Cerebellar cortex (tissue), 1 donor: Measurements from ENCODE around the gene WSCD1.

Experiments used
- DNase-seq: peaks from one replicate; pipeline ENCODE4 v3.0.0-alpha.2; 2015; ENCODE audit warnings: low spot score

WSCD1 gene

DNA sequence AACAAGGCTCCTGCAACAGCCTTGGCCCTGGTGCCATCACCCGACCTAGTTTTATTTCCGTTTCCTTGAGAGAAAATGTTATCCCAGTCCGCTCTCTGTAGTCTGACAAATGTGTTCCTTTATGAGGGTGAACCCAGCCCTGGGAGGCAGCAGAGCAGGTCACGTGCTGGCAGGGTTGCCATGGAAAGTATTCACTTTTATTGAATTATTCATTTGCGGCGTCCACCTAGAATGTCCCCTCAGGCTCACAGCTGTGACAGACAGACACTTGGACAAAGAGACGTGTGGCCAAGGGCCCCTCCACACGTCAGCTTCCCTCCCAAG lies 90.0 kb downstream of the WSCD1 start:
- no peak for DNase-seq

DNA sequence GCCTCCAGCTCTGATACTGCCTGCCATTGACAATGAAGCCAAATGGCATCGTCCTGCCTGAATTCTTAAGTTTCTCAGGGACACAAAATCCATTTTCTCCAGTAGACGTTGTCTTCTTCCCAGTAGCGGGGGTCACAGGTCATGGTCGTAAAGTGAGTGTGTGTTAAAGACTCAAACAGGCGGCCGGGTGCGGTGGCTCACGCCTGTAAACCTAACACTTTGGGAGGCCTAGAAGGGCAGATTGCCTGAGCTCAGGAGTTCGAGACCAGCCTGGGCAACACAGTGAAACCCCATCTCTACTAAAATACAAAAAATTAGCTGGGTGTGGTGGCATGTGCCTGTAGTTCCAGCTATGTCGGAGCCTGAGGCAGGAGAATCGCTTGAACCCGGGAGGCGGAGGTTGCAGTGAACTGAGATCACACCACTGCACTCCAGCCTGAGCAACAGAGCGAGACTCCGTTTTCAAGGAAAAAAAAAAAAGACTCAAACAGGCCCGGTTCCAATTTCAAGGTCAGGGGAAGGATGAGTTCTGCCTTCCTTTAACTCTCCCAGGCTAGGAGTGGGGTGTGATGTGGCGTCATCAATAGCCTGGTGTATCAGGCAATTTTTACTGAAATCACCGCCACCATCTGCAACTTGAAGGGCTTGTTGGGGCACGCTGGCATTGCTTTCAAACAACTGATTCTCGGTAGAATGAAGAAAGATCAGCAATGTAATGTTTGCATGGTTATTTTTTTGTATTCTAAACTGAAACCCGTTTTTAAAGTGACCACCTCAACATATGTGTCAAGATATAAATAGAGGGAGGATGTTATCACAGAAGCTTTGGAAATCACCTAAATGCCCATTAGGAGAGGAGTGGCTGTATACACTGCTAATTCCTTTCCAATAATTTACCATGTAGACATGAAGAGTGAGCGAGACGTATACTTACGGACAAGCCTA lies 91.0 kb downstream of the WSCD1 start:
- no peak for DNase-seq

DNA sequence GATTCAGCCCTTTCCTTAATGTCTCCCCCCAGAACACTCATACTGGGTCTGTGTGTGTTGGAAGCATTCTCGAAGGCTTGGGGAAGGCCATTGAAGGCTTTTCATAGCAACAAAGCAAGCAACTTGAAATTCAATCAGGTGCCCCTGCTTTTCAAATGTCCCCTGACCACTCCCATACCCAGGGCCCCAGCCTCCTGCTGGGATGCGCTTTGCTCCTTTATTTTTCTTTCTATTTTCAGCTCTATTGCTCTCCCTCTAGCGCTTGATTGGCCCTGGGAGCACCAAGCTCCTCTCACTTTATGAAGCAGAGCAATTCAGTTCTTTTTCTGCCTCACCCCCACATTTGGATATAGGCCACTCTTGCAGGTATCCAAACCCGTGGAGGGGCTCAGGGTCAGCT lies 92.0 kb downstream of the WSCD1 start:
- DNase-seq = no peak

DNA sequence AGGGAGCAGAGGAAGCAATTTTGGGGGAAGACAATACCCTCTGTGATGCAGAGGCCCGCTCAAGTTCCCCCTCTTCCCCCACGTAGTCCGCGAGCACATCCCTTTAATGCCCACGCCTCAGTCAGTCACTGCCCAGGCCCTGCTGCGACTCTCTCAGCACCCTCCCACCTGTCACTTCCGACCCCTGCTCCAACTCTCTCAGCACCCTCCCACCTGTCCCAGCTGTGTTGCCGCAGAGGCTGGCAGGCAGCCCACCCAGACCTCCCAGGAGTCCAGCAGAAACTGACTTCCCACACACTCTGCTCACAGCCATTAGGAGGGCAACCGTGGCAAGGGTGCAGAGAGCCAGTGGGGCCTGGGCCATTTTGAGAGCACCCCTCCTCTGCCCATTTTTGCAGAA lies 92.7 kb downstream of the WSCD1 start:
- DNase-seq = no peak

DNA sequence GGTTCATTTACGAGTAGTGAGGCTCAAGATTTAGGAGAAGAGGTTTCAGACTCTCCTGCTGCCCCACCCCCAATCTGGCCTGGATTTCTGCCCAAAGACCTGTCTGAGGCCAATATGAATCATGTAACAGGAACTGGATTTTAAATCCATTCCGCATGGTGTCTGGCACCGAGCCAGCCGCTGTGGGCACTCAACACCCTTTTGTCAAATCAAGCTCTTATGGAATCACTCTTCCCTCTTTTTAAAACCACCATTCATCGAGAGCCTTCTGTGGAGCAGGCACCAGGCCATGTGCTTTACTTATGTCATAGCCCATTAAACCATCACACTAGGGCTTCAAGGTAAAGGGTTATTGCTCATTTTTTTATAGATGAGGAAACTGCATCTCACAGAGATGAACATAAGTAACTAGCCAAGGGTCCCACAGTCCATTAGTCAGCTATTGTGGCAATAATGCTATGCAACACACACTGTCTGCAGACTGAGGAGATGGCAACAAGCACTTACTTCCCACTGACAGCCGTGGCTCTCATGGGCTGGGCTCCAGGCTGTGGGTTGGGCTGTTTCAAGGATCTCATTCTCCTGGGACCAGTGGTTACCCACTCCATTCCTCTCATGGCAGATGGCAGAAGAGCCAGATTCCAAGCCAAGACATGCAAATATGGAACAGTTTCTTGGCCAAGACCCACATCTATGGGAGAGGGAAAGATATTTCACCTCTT lies 93.6 kb downstream of the WSCD1 start:
- DNase-seq = peak; percentile 34

DNA sequence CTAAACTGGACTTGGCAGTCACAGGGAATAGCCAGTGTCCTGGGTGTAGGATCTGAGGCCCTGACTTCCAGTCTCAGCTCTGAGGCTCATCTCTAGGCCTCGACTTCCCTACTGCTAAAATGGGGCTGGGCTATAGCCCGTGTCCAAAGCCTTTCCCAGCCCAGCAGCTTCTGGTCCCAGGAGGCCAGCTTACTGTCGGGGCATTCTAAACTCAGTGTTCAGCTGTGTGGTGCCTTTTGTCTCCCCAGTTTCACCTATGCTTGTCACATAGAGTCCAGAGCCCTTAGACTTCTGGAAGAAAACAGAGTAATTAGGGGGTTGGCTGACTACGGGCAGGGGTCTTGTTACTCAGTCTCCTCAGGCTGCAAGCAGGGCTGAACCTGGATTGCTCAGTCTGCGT lies 94.8 kb downstream of the WSCD1 start:
- DNase-seq = no peak

DNA sequence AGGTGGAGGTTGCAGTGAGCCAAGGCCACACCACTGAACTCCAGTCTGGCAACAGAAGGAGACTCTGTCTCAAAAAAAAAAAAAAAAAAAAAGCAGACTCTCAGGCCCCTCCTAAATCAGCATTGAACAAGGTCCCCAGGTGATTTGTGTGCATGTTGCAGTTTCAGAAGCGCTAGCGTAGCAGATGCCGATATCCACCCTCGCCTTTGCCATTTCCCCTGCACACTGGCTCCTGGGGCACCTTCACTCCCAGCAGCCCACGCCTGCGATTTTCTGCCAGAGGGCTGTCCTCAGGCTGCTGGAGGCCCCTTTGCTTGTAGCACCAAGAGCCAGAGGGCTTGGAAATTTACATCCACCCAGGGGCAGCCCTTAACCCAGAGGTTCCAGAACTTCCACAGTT lies 95.6 kb downstream of the WSCD1 start:
- no peak for DNase-seq

DNA sequence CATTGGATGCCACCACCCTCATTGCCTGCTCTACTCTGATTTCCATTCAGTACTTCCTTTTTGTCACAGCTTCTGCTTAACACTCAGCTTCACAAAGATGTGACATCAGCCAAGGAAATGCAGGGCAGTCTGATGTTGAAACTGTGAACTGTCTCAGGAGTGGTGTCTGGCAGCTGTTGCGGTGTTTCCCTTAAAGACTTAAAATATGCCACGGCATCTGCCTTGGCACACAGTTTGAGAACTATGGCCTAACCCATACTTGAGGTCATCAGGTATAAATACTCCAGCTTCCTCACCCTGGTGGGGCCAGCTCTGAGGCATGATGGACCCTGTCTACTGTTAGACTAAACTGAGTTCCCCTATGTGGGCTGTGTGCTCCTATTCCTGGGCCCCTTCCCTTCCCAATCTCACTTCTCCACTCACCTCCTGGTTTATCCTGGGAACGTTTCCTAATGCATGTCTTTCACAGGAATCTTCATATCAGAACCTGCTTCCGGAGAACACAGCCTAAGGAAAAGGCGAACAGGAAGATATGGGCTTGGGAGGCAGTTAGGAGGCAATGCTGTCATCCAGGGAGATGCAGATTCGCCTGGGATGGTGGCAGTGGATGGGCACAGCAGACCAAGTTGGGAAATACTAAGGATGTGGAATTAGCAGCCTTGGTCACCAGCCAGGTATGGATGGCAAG lies 96.5 kb downstream of the WSCD1 start:
- no peak for DNase-seq

DNA sequence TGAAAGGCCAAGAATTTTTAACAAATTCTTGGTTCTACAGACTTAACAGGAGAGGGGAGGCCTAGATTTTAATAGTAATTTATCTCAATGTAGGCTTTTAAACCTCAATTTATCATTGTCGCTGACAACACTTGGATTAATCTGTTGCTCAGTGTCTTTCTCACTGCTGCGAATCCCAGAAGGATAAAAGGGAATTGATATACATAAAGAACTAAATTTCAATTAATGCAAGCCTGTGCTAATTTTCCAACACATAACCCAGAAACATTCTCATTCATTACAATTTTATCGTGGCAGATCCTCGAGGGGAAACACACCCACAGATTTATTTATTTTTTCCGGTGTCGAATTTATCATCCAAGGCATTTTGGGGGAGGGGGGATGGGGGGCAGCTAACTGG lies 98.1 kb downstream of the WSCD1 start:
- no peak for DNase-seq

DNA sequence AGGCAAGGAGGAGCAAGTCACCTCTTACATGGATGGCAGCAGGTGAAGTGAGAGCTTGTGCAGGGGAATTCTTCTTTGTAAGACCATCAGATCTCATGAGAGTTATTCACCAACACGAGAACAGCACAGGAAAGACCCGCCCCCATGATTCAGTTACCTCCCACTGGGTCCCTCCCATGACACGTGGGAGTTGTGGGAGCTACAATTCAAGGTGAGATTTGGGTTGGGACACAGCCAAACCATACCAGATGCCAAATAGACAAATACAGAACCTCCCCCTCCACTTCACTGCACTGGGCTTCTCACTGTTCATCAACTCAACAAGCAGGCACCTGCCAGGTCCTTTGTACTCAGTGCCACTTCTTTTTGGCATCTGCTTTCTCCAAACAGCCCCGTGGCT lies 100.2 kb downstream of the WSCD1 start:
- DNase-seq = no peak

DNA sequence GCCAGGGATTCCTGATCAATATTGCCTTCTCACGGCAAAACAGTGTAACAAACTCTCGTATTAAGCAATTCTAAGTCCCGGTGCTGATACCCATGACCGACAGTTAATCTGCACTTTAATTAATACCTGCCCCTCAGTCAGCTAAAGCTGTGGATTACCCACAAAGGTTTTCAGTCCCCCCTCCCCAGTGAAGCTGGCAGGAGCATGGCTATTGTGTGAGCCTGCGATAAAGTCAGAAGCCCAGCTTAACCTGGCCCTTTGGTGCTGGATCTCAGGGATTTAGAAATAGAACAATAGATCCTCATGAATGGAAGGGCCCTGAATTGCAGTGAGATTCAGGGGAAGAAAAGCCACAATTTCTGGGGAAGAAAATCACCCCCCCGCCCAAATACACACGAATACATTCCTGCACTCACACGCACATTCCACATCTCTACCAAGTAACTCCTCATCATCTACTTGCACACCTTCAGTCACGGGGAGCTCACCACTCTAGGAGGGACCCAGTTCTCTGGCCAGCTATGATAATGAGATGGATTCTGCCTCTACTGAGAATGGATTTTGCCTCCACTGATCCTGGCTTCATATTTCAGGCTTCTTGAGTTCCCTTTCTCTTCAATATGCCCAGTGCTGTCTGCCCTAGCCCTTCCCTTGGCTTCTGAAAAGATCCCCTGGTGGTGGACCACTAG lies 102.6 kb downstream of the WSCD1 start:
- no peak for DNase-seq

DNA sequence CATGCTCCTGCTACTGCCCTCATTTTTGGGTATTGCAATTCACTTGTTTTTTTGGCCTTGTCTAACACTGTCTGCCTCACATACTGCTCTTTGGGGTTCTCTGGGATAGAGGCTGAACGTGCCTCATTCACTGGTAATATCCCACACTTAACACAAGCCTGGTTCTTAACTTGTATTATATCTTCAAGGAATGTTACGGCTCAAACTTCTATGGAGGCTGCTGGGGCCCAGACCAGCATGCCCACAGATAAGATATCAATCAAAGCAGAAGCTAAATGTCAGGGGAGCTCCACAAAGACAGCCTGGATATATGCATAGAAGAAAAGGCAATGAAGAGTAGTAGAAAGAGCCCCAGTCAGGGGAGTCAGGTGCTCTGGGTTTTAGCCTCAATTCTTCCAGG lies 103.5 kb downstream of the WSCD1 start:
- DNase-seq = no peak
